Mucosa of stomach (tissue), 1 donor: Measurements from ENCODE around the gene CD27.

Experiments
- H3K27me3 ChIP-seq: one replicate; pipeline ENCODE4 v1.7.0; 2013; ENCODE audit warnings: mild to moderate bottlenecking, low read length; ENCODE audit not compliant: control insufficient read depth, insufficient read depth
- H3K36me3 ChIP-seq: one replicate; pipeline ENCODE4 v1.7.0; 2013; ENCODE audit warnings: low read length; ENCODE audit not compliant: control insufficient read depth, insufficient read depth
- H3K4me1 ChIP-seq: one replicate; pipeline ENCODE4 v1.7.0; 2013; ENCODE audit warnings: mild to moderate bottlenecking, low read length; ENCODE audit not compliant: control insufficient read depth, insufficient read depth
- H3K4me3 ChIP-seq: one replicate; pipeline ENCODE4 v1.7.0; 2013; ENCODE audit warnings: low read length
- H3K9ac ChIP-seq: one replicate; pipeline ENCODE4 v1.7.0; 2013; ENCODE audit warnings: mild to moderate bottlenecking, low read length, moderate library complexity
- H3K9me3 ChIP-seq: one replicate; pipeline ENCODE4 v1.7.0; 2013; ENCODE audit warnings: mild to moderate bottlenecking, low read length, moderate library complexity; ENCODE audit not compliant: control insufficient read depth
- donor health status: Pancreatic carcinoma.

The CD27 gene

DNA sequence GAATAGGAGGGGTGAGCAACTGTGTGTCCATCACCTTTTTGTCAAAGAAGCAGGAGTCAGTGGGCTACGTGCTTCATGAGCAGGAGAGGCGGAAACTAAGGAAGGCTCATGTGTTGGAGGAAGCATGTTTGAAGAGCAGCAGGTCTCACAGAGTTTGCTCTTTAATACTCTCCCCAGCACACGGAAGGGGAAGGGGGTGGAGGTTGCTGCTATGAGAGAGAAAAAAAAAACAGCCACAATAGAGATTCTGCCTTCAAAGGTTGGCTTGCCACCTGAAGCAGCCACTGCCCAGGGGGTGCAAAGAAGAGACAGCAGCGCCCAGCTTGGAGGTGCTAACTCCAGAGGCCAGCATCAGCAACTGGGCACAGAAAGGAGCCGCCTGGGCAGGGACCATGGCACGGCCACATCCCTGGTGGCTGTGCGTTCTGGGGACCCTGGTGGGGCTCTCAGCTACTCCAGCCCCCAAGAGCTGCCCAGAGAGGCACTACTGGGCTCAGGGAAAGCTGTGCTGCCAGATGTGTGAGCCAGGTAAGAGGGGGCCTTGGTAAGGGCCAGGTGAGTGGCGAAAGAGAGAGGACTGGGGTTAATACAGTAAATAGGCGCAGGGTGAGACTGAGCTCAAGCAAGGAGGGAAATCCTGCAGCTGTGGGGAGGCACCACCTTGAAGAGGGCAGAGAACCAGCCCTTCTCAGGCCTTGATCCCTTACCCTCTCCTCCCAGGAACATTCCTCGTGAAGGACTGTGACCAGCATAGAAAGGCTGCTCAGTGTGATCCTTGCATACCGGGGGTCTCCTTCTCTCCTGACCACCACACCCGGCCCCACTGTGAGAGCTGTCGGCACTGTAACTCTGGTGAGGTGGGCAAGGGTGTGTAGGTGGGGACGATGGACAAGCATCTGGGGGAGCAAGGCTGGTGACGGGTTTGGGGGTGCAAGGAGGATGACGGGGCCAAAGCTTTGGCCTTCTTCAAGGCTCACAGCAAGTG is at the start of gene CD27:
CD27 (plus strand) TSS at position 252 of the 985 bp plus-strand sequence; CDS start at position 393, 141 bp downstream.
- no peaks in the 10 kb centered on the region for H3K27me3 ChIP-seq
- peaks cover under 1% of the 10 kb centered on the region for H3K4me1 ChIP-seq
- no peaks in the 10 kb centered on the region for H3K36me3 ChIP-seq
- no peak within 1 kb of the TSS for H3K4me3 ChIP-seq
- H3K9me3 ChIP-seq: no peaks in the 10 kb centered on the region
- H3K9ac ChIP-seq: no peak within 1 kb of the TSS

DNA sequence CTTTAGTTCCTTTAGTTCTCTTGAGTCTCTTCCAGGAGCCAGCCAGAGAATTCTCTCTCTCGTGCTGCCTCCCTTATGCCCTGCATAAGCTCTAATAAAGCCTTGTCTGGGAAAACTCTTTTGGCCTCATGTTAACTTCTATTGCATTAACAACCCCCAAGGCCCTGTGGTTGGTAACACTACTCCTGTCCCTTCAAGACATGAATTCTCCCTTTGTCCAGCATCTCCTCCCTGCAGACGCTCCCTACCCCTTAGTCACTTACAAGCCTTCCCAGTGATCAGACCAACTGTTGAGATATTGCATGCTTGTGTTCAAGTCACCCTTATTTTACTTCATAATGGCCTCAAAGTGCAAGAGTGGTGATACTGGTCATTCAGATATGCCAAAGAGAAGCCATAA is 48.7 kb upstream of the CD27 start:
- Histone ChIP-seq H3K9ac (no peak overlapping the region), H3K9me3 (no peaks in the 10 kb centered on the region), H3K4me1 (peaks cover 19% of the 10 kb centered on the region), H3K4me3 (no peak overlapping the region), H3K36me3 (peaks cover 3% of the 10 kb centered on the region), H3K27me3 (no peaks in the 10 kb centered on the region)

DNA sequence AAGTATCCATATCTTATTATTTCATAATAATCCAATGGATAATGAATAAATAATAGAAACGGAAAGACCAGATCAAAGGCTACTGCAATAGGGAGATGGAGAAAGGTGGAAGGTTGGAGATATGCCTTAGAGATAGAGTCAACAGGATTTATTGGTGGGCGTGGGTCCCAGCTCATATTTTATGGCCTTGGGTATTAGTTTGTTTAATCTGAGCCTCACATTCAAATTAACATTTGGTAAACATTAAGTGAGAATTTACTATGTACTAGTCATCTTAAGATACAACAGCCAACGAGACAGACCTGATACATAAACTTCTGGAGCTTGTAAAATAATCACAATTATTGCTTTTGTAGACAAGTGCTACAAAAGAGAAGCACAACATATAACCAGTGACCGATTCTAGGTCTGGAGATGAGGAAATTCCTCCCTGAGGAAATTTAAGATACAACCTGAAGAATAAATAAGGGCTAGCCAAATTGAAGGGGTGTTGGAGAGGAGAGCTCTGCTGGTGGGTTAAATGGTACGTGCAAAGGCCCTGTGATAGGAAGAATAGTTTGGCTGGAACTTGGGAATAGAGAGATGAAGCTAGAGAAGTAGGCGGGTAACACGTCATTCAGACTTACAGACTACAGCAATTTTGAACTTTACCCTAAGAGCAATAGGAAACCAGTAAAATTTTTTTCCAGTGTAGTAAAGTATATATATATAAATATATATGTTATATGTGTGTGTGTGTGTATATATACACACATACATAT is 44.7 kb upstream of the CD27 start:
- Histone ChIP-seq H3K9me3 (no peaks in the 10 kb centered on the region), H3K4me1 (no peaks in the 10 kb centered on the region), H3K4me3 (no peak overlapping the region), H3K9ac (no peak overlapping the region), H3K27me3 (no peaks in the 10 kb centered on the region), H3K36me3 (no peaks in the 10 kb centered on the region)

- Histone ChIP-seq H3K4me3 (no peak overlapping the region), H3K9ac (no peak overlapping the region), H3K36me3 (no peaks in the 10 kb centered on the region), H3K9me3 (no peaks in the 10 kb centered on the region), H3K27me3 (no peaks in the 10 kb centered on the region), H3K4me1 (no peaks in the 10 kb centered on the region)
Measured at GRCh38 chr12:6404390-6404789, 40.4 kb upstream of the CD27 start.

DNA sequence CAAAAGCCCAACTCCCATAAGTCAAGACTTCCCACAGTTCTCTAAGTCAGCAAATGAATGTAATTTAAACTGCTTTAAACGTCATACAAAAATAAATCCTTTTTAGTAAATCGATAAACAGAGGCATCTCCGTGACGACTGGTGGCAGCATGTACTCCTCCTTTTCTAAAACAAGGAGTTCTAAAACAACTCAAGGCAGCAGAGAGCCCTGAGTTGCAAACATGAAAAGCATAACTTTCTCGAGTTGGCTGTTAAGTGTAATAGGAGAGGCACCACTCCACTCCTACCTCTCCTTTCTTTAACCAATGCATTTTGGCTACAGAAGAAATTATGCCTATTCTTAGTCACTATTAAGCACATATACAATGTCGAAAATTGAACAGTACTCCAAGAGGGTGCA is 38.8 kb upstream of the CD27 start:
- Histone ChIP-seq H3K4me1 (no peaks in the 10 kb centered on the region), H3K36me3 (no peaks in the 10 kb centered on the region), H3K9ac (no peak overlapping the region), H3K27me3 (no peaks in the 10 kb centered on the region), H3K9me3 (no peaks in the 10 kb centered on the region), H3K4me3 (no peak overlapping the region)

DNA sequence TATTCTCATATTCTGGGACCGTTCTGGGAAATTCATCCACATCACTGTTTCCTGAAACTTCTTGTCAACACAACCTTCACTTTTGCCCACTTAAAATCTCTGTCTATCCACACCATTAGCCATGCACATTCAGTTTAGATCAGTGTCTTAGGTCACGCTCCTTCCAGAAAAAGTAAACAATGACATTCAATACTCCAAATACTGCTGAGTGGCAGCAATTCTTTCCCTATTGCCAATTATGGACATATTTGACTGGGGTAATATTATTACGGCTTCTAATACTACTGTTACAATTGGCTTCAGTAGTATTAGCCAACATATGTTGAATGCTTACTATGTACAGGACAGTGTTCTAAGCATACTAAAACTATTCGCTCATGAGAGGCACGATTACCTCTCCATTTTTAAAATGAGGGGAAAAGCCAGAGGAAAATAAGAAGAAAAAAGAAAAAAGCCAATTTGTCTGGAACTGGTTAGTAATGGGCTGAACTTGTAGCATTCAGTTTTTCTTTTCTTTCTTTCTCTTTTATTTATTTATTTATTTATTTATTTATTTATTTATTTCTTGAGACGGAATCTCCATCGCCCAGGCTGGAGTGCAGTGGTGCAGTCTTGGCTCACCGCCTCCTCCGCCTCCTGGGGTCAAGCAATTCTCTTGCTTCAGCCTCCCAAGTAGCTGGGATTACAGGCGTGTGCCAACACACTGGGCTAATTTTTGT is 37.4 kb upstream of the CD27 start:
- no peak overlapping the region for H3K4me3 ChIP-seq
- H3K9me3 ChIP-seq: no peaks in the 10 kb centered on the region
- no peak overlapping the region for H3K9ac ChIP-seq
- no peaks in the 10 kb centered on the region for H3K27me3 ChIP-seq
- no peaks in the 10 kb centered on the region for H3K36me3 ChIP-seq
- H3K4me1 ChIP-seq: no peaks in the 10 kb centered on the region

DNA sequence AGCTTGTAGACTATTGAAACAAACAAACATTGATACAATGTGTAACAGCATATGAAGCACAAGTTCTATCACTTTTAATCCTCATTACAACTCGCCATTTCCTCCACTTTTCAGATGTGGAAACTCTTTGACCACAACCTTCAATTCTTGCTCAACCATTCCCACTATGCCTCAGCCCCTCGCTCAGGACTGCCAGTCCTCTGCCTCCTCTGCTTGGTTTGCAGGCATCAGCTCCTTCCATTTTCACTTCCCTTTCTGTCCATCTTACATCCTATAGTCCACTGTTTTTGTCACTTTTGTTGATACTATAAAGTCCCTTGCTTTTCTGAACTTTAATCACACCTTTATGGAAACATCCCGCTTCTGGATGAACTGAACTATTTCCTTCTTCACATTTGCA is 28.2 kb upstream of the CD27 start:
- H3K36me3 ChIP-seq: no peaks in the 10 kb centered on the region
- no peaks in the 10 kb centered on the region for H3K27me3 ChIP-seq
- peaks cover 9% of the 10 kb centered on the region for H3K4me1 ChIP-seq
- no peak overlapping the region for H3K9ac ChIP-seq
- no peaks in the 10 kb centered on the region for H3K9me3 ChIP-seq
- H3K4me3 ChIP-seq: no peak overlapping the region

DNA sequence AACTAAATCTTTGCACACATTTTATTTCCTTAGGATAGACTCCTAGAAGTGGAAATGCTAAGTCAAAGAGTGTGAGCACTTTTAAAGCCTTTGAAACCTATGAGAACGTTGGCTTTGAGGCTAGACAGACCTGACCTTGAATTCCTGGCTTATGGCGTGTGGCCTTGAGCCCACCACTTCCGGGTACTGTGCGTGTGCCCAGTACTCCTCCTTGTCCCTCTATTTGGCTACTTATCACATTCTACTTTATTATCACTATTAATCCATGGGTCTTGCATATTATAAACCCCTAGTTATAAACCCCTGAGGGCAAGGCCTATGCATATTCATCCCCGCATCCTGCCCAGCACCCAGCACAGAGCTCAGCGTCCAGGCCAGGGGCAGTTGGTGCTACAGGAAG is 26.0 kb upstream of the CD27 start:
- Histone ChIP-seq H3K4me1 (peaks cover 16% of the 10 kb centered on the region), H3K9me3 (no peaks in the 10 kb centered on the region)

GRCh38 chr12:6420364-6420763 is 24.4 kb upstream of the CD27 start:
- Histone ChIP-seq H3K36me3 (no peaks in the 10 kb centered on the region), H3K4me3 (no peak overlapping the region), H3K9ac (no peak overlapping the region), H3K4me1 (peaks cover 19% of the 10 kb centered on the region), H3K9me3 (no peaks in the 10 kb centered on the region), H3K27me3 (no peaks in the 10 kb centered on the region)

More for the DNA sequence above, 26.0 kb upstream of the CD27 start:
- no peak overlapping the region for H3K4me3 ChIP-seq
- no peaks in the 10 kb centered on the region for H3K36me3 ChIP-seq
- H3K27me3 ChIP-seq: no peaks in the 10 kb centered on the region
- H3K9ac ChIP-seq: no peak overlapping the region

DNA sequence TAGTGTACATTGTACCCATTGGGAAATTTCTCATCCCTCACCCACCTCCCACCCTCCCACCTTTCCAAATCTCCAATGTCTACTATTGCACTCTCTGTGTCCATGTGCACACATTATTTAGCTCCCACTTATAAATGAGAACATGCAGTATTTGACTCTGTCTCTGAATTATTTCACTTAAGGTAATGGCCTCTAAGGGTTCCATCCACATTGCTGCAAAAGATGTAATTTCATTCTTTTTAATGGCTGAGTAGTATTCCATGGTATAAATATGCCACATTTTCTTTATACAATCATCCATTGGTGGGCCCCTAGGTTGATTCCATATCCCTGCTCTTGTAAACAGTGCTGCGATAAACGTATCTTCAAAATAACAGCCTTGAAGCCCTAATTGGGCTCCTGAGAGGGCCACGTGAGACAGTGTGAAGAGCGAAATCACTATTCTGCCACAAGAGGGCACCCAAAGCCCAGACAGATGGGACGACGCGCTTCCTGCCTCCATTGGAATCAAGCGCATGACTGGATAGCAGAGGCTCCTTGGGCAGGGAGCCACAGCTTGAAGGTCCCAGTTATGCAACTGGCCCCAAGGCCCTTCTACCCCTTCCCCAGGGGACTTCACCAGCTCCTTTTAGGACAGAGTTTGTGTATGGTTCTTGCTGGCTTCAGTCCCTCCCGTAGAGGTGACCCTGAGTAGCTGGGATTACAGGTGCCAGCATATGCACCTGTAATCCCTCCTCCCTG is 21.3 kb upstream of the CD27 start:
- Histone ChIP-seq H3K4me1 (peaks cover 19% of the 10 kb centered on the region), H3K27me3 (no peaks in the 10 kb centered on the region), H3K36me3 (no peaks in the 10 kb centered on the region), H3K4me3 (no peak overlapping the region), H3K9ac (no peak overlapping the region), H3K9me3 (no peaks in the 10 kb centered on the region)

DNA sequence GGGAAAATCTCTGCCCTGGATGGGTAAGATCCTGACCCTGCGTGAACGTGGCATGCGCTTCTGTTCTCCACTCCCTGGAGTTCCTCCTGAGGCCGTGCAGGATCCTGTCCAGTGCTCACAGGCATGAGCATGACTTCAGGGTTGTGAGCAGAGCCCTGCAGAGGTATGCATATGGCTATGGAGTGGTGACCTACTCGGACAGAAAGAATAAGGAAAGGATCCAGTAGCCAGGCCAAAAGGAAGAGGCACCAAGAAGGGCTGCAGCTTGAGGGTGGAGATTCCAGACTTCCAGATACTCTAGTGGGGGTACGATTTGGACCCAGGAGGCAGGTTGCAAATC is 20.8 kb upstream of the CD27 start:
- Histone ChIP-seq H3K9me3 (no peaks in the 10 kb centered on the region), H3K4me1 (peaks cover 19% of the 10 kb centered on the region), H3K9ac (no peak overlapping the region), H3K4me3 (no peak overlapping the region), H3K36me3 (no peaks in the 10 kb centered on the region), H3K27me3 (no peaks in the 10 kb centered on the region)
